Epithelial cell of proximal tubule (primary cell): ENCODE results near the gene GRAPL. TPM values are rescaled to one million over a fixed set of nuclear protein-coding genes. Genes with fewer than 3 reads are reported as not detected.
"Not testable (repeated sequence)": the region's sequence is repeated elsewhere in the genome, so short reads cannot be mapped to it uniquely, and the experiment has no call there.

Experiments
- DNase-seq: peaks from one replicate; pipeline ENCODE4 v3.0.0-alpha.2; 2011; ENCODE audit warnings: low read depth
- H3K4me3 ChIP-seq: 2 replicates; pipeline ENCODE4 v1.5.1; 2011; ENCODE audit warnings: low read depth, mild to moderate bottlenecking, low read length
- total RNA-seq: library from RNA; depleted of rRNA; stranded (reverse); fragments of >200 nt; gene quantifications from 2 replicates; pipeline ENCODE4 v1.2.3, GENCODE V29; 2015

GRAPL gene
- total RNA-seq, 1 donor from 2014 or later, result not detected

- not testable (repeated sequence) for H3K4me3 ChIP-seq, DNase-seq
These were observed 4.4 kb downstream of the GRAPL start for GRCh38 chr17:19131772-19132171.

- DNase-seq, H3K4me3 ChIP-seq: not testable (repeated sequence)
These were observed 6.4 kb downstream of the GRAPL start for GRCh38 chr17:19133793-19134192.

- H3K4me3 ChIP-seq, DNase-seq: not testable (repeated sequence)
These were observed 8.0 kb downstream of the GRAPL start for GRCh38 chr17:19135391-19135790.

GRCh38 chr17:19136138-19136537, 8.7 kb downstream of the GRAPL start:
- not testable (repeated sequence) for H3K4me3 ChIP-seq, DNase-seq

GRCh38 chr17:19136605-19137004, 9.2 kb downstream of the GRAPL start:
- DNase-seq, H3K4me3 ChIP-seq: not testable (repeated sequence)

GRCh38 chr17:19137959-19138358, 10.6 kb downstream of the GRAPL start:
- not testable (repeated sequence) for H3K4me3 ChIP-seq, DNase-seq

- DNase-seq, H3K4me3 ChIP-seq: not testable (repeated sequence)
These were observed 14.2 kb downstream of the GRAPL start for GRCh38 chr17:19141366-19142155.

GRCh38 chr17:19142419-19142818, 15.0 kb downstream of the GRAPL start:
- H3K4me3 ChIP-seq, DNase-seq: not testable (repeated sequence)

GRCh38 chr17:19143097-19143777, 15.8 kb downstream of the GRAPL start:
- not testable (repeated sequence) for DNase-seq, H3K4me3 ChIP-seq

GRCh38 chr17:19144373-19144772, 17.0 kb downstream of the GRAPL start:
- H3K4me3 ChIP-seq, DNase-seq: not testable (repeated sequence)

- not testable (repeated sequence) for DNase-seq, H3K4me3 ChIP-seq
These were observed 18.1 kb downstream of the GRAPL start for GRCh38 chr17:19145471-19145870.

GRCh38 chr17:19150678-19151615, 23.6 kb downstream of the GRAPL start:
- not testable (repeated sequence) for DNase-seq, H3K4me3 ChIP-seq

GRCh38 chr17:19157628-19158027, 30.2 kb downstream of the GRAPL start:
- DNase-seq, result not testable (repeated sequence)

GRCh38 chr17:19158478-19158877, 31.1 kb downstream of the GRAPL start:
- not testable (repeated sequence) for H3K4me3 ChIP-seq, DNase-seq

More at GRCh38 chr17:19157628-19158027, 30.2 kb downstream of the GRAPL start:
- not testable (repeated sequence) for H3K4me3 ChIP-seq

GRCh38 chr17:19158938-19159337, 31.5 kb downstream of the GRAPL start:
- not testable (repeated sequence) for DNase-seq, H3K4me3 ChIP-seq

GRCh38 chr17:19161308-19162107, 34.1 kb downstream of the GRAPL start:
- H3K4me3 ChIP-seq, DNase-seq: not testable (repeated sequence)

- not testable (repeated sequence) for DNase-seq, H3K4me3 ChIP-seq
These were observed 35.2 kb downstream of the GRAPL start for GRCh38 chr17:19162384-19163216.
